ENCODE measurements around the gene MEAF6.

MEAF6 gene

DNA sequence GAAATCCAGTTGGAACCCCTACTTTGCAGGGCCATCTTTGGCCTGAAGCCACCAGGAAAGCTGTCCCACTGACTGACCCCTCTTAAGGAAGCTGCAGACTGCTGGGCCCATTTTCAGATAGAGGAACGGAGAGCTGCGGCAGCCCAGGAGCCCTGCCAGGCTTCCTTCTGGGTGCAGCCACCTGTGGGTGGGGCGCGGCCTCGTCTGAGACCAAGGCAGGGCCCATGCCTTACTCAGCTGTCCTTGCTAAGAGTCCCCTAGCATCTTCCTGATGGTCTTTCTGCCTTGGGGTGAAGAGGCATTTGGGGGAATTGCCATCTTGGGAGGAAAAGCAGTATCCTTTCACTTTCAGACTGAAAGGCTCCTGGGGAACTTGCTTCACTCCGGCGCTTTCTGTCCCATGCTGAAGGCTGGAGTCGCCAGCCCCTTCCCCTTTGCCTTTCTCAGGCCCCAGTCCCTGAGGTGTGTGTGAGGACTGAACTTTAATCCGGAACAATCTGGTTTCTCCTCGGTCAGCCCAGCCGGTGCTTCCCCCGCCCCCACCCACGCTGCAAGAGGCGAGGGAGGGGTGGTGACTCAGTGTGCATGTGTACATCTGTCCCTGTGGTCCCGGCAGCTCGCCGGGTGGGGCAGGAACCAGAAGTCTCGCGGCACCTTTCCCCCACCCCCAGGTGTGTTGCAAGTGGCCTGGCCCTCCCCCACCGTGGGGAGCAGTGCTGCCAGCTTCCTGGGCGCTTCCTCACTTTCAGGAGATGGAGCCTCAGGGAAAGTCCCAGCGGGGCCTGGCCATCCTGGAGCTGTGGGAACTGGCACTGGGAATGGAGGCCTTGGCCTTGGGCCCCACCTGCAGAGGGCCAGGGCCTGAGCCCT, 35.1 kb downstream of the MEAF6 start:
- CTCF ChIA-PET = interaction anchor here (1.8 kb wide), 1 partner anchor 8 kb away, joined by 18 read pairs; no protein-coding TSS in a partner anchor
- DNase-seq (ENCODE audit: extremely low spot score) = no peak
- POLR2A ChIA-PET = no interaction called here
- no peak for TF ChIP-seq SUZ12 (IDR thresholded peaks at IDR 0.05)
- TF ChIP-seq LEF1 (IDR thresholded peaks at IDR 0.05; ENCODE audit: borderline replicate concordance) = no peak
- TF ChIP-seq TARDBP (IDR thresholded peaks at IDR 0.05) = no peak
- TF ChIP-seq NFRKB (IDR thresholded peaks at IDR 0.05) = no peak
- TF ChIP-seq FOXM1 (IDR thresholded peaks at IDR 0.05; ENCODE audit: borderline replicate concordance) = no peak
- no peak for TF ChIP-seq ZNF384 (IDR thresholded peaks at IDR 0.05)
- TF ChIP-seq L3MBTL2 (conservative IDR thresholded peaks at IDR 0.05) = no peak
- no peak for TF ChIP-seq SP1 (IDR thresholded peaks at IDR 0.05)
- no peak for TF ChIP-seq ELF4 (IDR thresholded peaks at IDR 0.05)
- TF ChIP-seq BHLHE40 (IDR thresholded peaks at IDR 0.05; ENCODE audit: borderline replicate concordance) = no peak
- TF ChIP-seq PKNOX1 (IDR thresholded peaks at IDR 0.05) = no peak
- no peak for TF ChIP-seq FOXA1 (IDR thresholded peaks at IDR 0.05)
- no peak for TF ChIP-seq FOXK2 (IDR thresholded peaks at IDR 0.05)
- no peak for TF ChIP-seq HDGF (IDR thresholded peaks at IDR 0.05; ENCODE audit: borderline replicate concordance)
- TF ChIP-seq ARNT (IDR thresholded peaks at IDR 0.05) = no peak
- TF ChIP-seq CTBP1 (IDR thresholded peaks at IDR 0.05; ENCODE audit: borderline replicate concordance) = no peak

- no peak for DNase-seq (ENCODE audit: extremely low spot score)
- ChIA-PET POLR2A (no interaction called here), CTCF (interaction anchor here (0.6 to 1.8 kb wide), 2 partner anchors 9 to 124 kb away, joined by 3 to 18 read pairs; no protein-coding TSS in a partner anchor)
- TF ChIP-seq TARDBP (IDR thresholded peaks at IDR 0.05) = no peak
- TF ChIP-seq L3MBTL2 (conservative IDR thresholded peaks at IDR 0.05) = no peak
- TF ChIP-seq FOXM1 (IDR thresholded peaks at IDR 0.05; ENCODE audit: borderline replicate concordance) = no peak
- no peak for TF ChIP-seq HDGF (IDR thresholded peaks at IDR 0.05; ENCODE audit: borderline replicate concordance)
- TF ChIP-seq PKNOX1 (IDR thresholded peaks at IDR 0.05) = no peak
- TF ChIP-seq SUZ12 (IDR thresholded peaks at IDR 0.05) = no peak
- no peak for TF ChIP-seq ELF4 (IDR thresholded peaks at IDR 0.05)
- TF ChIP-seq ZNF384 (IDR thresholded peaks at IDR 0.05) = no peak
- TF ChIP-seq ARNT (IDR thresholded peaks at IDR 0.05) = no peak
These were observed 35.7 kb downstream of the MEAF6 start for GRCh38 chr1:37478890-37479254.

DNA sequence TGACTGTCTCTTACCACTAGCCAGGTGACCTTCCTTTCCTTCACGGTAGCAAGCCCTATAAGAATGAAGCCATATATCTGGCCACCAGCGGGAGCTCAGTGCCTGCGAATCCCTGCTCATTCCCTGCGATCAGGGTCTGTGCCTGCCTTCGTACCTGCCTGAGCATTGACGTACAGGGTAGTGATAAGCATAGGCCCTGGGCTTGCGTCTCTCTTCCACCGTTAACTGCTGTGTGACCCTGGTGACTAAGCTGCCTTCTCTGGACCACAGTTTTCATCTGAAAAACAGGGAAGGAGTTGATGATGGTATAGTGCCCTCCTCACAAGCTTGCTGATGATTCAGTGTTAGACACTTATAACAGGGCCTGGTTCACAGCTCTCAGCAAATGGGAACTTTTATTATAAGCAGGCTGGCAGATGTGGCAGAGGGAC, 36.1 kb downstream of the MEAF6 start:
- DNase-seq (ENCODE audit: extremely low spot score) = no peak
- CTCF ChIA-PET = interaction anchor here (0.6 to 1.8 kb wide), 2 partner anchors 9 to 125 kb away, joined by 3 to 18 read pairs; no protein-coding TSS in a partner anchor
- POLR2A ChIA-PET = no interaction called here
- TF ChIP-seq TARDBP (IDR thresholded peaks at IDR 0.05) = no peak
- TF ChIP-seq FOXM1 (IDR thresholded peaks at IDR 0.05; ENCODE audit: borderline replicate concordance) = no peak
- TF ChIP-seq FOXA1 (IDR thresholded peaks at IDR 0.05) = no peak
- no peak for TF ChIP-seq SUZ12 (IDR thresholded peaks at IDR 0.05)

- CTCF ChIA-PET = interaction anchor here (1.8 kb wide), 1 partner anchor 10 kb away, joined by 18 read pairs; no protein-coding TSS in a partner anchor
- DNase-seq (ENCODE audit: extremely low spot score) = no peak
- TF ChIP-seq L3MBTL2 (conservative IDR thresholded peaks at IDR 0.05) (no peak), SP1 (IDR thresholded peaks at IDR 0.05) (no peak), ZNF384 (IDR thresholded peaks at IDR 0.05) (no peak), CTBP1 (IDR thresholded peaks at IDR 0.05; ENCODE audit: borderline replicate concordance) (no peak), FOXK2 (IDR thresholded peaks at IDR 0.05) (no peak), LEF1 (IDR thresholded peaks at IDR 0.05; ENCODE audit: borderline replicate concordance) (no peak), PKNOX1 (IDR thresholded peaks at IDR 0.05) (no peak), NFRKB (IDR thresholded peaks at IDR 0.05) (no peak), ELF4 (IDR thresholded peaks at IDR 0.05) (no peak), HDGF (IDR thresholded peaks at IDR 0.05; ENCODE audit: borderline replicate concordance) (no peak)
- POLR2A ChIA-PET = interaction anchor here (0.7 kb wide), 1 partner anchor 37 kb away, joined by 3 read pairs; the partner anchor contains the start of gene MEAF6
These were observed 36.6 kb downstream of the MEAF6 start for GRCh38 chr1:37477946-37478345.

DNA sequence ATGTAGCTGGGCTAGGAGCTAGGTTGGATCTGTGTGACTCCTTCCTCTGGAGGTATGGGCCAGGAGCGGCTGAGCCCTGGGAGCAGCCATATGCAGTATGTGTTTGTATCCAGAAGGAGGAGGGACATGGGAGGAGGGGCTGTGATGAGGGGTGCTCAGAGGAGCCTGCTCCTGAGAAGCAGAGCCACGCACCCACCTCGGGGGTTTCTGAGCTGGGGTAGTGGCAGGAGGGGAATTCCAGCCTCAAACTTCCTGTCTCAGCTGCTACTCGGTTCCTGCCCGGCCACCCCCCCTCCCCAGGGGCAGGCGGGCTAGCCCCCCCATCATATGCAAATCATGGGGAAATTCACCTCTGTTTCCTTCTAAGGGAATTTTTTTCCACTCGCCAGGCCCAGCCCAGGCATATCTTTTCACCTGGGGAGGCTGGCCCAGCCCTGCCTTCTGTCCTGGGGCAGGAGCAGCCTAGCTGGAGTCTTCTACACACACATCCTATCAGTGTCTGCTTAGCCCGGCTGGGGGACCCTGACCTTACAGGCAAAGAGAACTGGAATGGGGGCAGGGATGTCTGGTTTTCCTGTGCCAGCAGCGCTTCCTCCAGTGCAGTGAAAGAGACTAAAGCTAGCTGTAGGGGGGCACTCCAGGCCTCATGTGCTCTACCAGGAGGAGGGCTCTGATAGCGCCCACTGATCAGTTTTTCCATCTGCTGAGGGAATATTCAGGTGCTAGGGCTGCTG, 37.2 kb downstream of the MEAF6 start:
- ChIA-PET POLR2A (interaction anchor here (0.7 kb wide), 1 partner anchor 37 kb away, joined by 3 read pairs; the partner anchor contains the start of gene MEAF6), CTCF (interaction anchor here (1.3 to 1.8 kb wide), 2 partner anchors 10 kb away, joined by 11 to 18 read pairs; no protein-coding TSS in a partner anchor)
- no peak for TF ChIP-seq ARNT (IDR thresholded peaks at IDR 0.05)
- no peak for TF ChIP-seq NFRKB (IDR thresholded peaks at IDR 0.05)
- TF ChIP-seq ZNF384 (IDR thresholded peaks at IDR 0.05) = no peak
- TF ChIP-seq L3MBTL2 (conservative IDR thresholded peaks at IDR 0.05) = no peak
- TF ChIP-seq FOXM1 (IDR thresholded peaks at IDR 0.05; ENCODE audit: borderline replicate concordance) = no peak
- TF ChIP-seq TARDBP (IDR thresholded peaks at IDR 0.05) = no peak
- TF ChIP-seq ELF4 (IDR thresholded peaks at IDR 0.05) = no peak
- TF ChIP-seq SP1 (IDR thresholded peaks at IDR 0.05) = no peak
- no peak for TF ChIP-seq FOXK2 (IDR thresholded peaks at IDR 0.05)
- TF ChIP-seq BHLHE40 (IDR thresholded peaks at IDR 0.05; ENCODE audit: borderline replicate concordance) = no peak
- TF ChIP-seq LEF1 (IDR thresholded peaks at IDR 0.05; ENCODE audit: borderline replicate concordance) = no peak
- TF ChIP-seq FOXA1 (IDR thresholded peaks at IDR 0.05) = no peak
- DNase-seq (ENCODE audit: extremely low spot score) = no peak
